ENCODE measurements around the gene C19orf47.

DNA sequence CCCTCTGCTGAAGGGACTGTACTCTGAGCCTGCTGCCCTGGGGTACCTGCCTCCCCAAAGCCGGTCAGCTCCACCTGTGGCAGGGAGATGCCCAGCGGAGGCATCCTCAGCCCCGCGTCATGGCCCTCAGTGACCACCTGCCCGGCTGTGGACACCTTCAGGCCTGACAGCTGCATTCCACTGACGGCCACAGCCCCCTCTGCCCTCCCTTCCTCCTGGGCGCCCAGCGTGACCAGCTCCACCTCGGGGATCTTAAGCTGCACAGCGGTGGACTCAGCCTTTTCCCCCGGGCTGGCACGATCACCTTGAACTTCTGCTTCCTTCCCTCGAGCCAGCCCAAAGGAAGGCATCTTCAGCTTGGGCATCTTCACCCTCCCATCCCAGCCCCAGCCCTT, 46.6 kb upstream of the C19orf47 start:
- TF ChIP-seq, protein P1, sequence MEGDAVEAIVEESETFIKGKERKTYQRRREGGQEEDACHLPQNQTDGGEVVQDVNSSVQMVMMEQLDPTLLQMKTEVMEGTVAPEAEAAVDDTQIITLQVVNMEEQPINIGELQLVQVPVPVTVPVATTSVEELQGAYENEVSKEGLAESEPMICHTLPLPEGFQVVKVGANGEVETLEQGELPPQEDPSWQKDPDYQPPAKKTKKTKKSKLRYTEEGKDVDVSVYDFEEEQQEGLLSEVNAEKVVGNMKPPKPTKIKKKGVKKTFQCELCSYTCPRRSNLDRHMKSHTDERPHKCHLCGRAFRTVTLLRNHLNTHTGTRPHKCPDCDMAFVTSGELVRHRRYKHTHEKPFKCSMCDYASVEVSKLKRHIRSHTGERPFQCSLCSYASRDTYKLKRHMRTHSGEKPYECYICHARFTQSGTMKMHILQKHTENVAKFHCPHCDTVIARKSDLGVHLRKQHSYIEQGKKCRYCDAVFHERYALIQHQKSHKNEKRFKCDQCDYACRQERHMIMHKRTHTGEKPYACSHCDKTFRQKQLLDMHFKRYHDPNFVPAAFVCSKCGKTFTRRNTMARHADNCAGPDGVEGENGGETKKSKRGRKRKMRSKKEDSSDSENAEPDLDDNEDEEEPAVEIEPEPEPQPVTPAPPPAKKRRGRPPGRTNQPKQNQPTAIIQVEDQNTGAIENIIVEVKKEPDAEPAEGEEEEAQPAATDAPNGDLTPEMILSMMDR (IDR thresholded peaks at IDR 0.05) = no peak
- no peak for TF ChIP-seq POLR2A (IDR thresholded peaks at IDR 0.05)
- TF ChIP-seq POLR2AphosphoS5 (IDR thresholded peaks at IDR 0.05) = no peak
